ENCODE data around the gene PPP6C.
"Not testable (repeated sequence)": the region's sequence is repeated elsewhere in the genome, so short reads cannot be mapped to it uniquely, and the experiment has no call there.

The PPP6C gene

GRCh38 chr9:125141751-125142150 lies 47.9 kb downstream of the PPP6C start:
- no peak for DNase-seq (ENCODE audit: low read depth)

- DNase-seq (ENCODE audit: low read depth): no peak
Measured at GRCh38 chr9:125141251-125141650, 48.4 kb downstream of the PPP6C start.

- no peak for DNase-seq (ENCODE audit: low read depth)
Measured at GRCh38 chr9:125140576-125140975, 49.0 kb downstream of the PPP6C start.

GRCh38 chr9:125137200-125137599 lies 52.4 kb downstream of the PPP6C start:
- DNase-seq (ENCODE audit: low read depth): peak; percentile 84

- no peak for DNase-seq (ENCODE audit: low read depth)
Measured at GRCh38 chr9:125134976-125135375, 54.6 kb downstream of the PPP6C start.

- no peak for DNase-seq (ENCODE audit: low read depth)
Measured at GRCh38 chr9:125133403-125134329, 55.9 kb downstream of the PPP6C start.

- no peak for DNase-seq (ENCODE audit: low read depth)
Measured at GRCh38 chr9:125131778-125132177, 57.8 kb downstream of the PPP6C start.

GRCh38 chr9:125126019-125126746 lies 63.4 kb downstream of the PPP6C start:
- peak; percentile 99 for DNase-seq (ENCODE audit: low read depth)

- no peak for DNase-seq (ENCODE audit: low read depth)
Measured at GRCh38 chr9:125125523-125125922, 64.1 kb downstream of the PPP6C start.

GRCh38 chr9:125121146-125121545 lies 68.5 kb downstream of the PPP6C start:
- DNase-seq (ENCODE audit: low read depth): no peak

- DNase-seq (ENCODE audit: low read depth): peak; percentile 26
Measured at GRCh38 chr9:125119643-125120286, 69.8 kb downstream of the PPP6C start.

- DNase-seq (ENCODE audit: low read depth): not testable (repeated sequence)
Measured at GRCh38 chr9:125118696-125119095, 70.9 kb downstream of the PPP6C start.

GRCh38 chr9:125114503-125114902 lies 75.1 kb downstream of the PPP6C start:
- not testable (repeated sequence) for DNase-seq (ENCODE audit: low read depth)

- no peak for DNase-seq (ENCODE audit: low read depth)
Measured at GRCh38 chr9:125110464-125110863, 79.1 kb downstream of the PPP6C start.

GRCh38 chr9:125108541-125108940 lies 81.1 kb downstream of the PPP6C start:
- DNase-seq (ENCODE audit: low read depth): not testable (repeated sequence)

GRCh38 chr9:125106285-125106893 lies 83.2 kb downstream of the PPP6C start:
- DNase-seq (ENCODE audit: low read depth): peak; percentile 75

- DNase-seq (ENCODE audit: low read depth): no peak
Measured at GRCh38 chr9:125103770-125104460, 85.7 kb downstream of the PPP6C start.

GRCh38 chr9:125103021-125103420 lies 86.6 kb downstream of the PPP6C start:
- DNase-seq (ENCODE audit: low read depth): no peak

- DNase-seq (ENCODE audit: low read depth): no peak
Measured at GRCh38 chr9:125100822-125101221, 88.8 kb downstream of the PPP6C start.

GRCh38 chr9:125099816-125100215 lies 89.8 kb downstream of the PPP6C start:
- no peak for DNase-seq (ENCODE audit: low read depth)

All from fibroblast of gingiva (primary cell).